ENCODE results near the gene PHETA1.

Gene PHETA1

GRCh38 chr12:111327474-111327873, 41.4 kb downstream of the PHETA1 start:
- DNase-seq (ENCODE audit: low read depth in 1 of 2, low spot score in 1 of 2), result no peak

- no peak for DNase-seq (ENCODE audit: low read depth in 1 of 2, low spot score in 1 of 2)
Measured at GRCh38 chr12:111322336-111323250, 46.3 kb downstream of the PHETA1 start.

GRCh38 chr12:111321317-111321716, 47.6 kb downstream of the PHETA1 start:
- no peak for DNase-seq (ENCODE audit: low read depth in 1 of 2, low spot score in 1 of 2)

- DNase-seq (ENCODE audit: low read depth in 1 of 2, low spot score in 1 of 2), result no peak
Measured at GRCh38 chr12:111320258-111321050, 48.4 kb downstream of the PHETA1 start.

GRCh38 chr12:111319600-111320257, 49.2 kb downstream of the PHETA1 start:
- DNase-seq (ENCODE audit: low read depth in 1 of 2, low spot score in 1 of 2), result no peak

DNA sequence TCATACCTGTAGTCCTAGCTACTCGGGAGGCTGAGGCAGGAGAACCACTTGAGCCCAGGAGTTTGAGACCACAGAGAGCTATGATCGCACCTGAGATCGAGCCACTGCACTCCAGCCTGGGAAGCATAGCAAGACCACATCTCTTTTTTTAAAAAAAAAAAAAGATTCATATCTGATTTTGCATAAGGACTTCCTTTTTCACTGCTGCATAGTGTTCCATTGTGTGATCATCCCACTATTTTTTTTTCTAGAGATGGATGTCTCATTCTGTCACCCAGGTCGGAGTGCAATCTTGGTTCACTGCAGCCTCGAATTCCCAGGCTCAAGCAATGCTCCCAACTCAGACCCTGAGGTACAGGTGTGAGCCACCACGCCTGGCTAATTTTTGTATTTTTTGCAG, 50.4 kb downstream of the PHETA1 start:
- DNase-seq (ENCODE audit: low read depth in 1 of 2, low spot score in 1 of 2), result no peak

DNA sequence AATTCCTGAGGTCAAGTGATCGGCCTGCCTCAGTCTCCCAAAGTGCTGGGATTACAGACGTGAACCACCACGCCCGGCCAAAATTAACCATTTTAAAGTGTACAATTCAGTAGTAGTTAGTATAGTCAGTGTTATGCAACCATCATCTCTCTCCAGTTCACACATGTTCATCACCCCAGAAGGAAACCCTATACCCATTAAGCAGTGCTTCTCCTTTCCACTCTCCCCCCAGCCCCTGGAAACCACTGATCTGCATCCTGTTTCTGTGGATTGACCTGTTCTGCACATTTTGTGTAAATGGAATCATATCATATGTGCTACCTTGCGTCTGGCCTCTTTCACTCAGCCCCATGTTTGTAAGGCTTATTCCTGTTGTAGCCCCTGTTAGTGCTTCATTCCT, 52.2 kb downstream of the PHETA1 start:
- no peak for DNase-seq (ENCODE audit: low read depth in 1 of 2, low spot score in 1 of 2)

DNA sequence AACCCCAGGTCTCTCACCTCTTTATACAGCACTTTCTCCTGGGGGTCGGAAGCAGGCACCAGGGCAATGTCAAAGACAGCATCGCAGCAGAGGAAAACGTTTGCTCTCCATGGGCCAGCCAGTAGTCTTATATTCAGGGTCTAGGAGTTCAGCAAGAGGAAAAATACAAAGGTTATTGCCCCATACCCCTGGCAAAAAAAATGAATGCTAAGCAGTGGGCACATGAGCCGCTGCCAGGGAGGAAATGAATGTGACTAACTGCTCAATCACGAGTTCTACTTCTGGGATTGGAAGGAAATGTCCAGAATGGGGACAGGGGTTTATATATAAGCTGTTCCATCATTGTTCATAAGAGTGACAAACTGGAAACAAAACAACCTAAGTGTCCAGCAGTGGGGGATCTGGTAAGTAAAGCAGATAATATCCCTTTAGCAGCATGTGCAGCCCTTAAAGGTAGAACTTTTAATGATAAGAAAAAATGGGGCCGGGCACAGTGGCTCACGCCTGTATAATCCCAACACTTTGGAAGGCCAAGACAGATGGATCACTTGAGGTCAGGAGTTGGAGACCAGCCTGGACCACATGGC, 53.8 kb downstream of the PHETA1 start:
- no peak for DNase-seq (ENCODE audit: low read depth in 1 of 2, low spot score in 1 of 2)

DNA sequence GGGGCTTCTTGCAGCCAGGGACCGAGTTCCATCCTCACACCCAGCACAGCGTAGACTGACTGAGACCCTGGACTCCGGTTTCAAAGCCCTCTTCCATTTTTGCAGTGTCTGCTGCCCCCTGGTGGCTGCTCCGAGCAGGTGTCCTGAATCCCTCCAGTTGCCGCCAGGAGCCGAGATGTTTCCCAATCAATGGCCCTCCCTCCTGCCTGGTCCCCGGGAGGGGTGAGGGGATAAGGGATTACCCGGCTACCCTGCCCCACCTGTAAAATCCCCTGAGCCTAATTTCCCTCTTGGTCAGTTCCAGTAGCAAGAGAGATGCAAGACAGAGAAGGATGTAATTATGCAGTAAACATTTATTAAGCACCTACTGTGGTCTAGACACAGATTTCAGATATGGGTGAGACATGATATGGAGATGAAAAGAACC, 55.0 kb downstream of the PHETA1 start:
- peak; percentile 60 to 62 for DNase-seq (ENCODE audit: low read depth in 1 of 2, low spot score in 1 of 2)

DNA sequence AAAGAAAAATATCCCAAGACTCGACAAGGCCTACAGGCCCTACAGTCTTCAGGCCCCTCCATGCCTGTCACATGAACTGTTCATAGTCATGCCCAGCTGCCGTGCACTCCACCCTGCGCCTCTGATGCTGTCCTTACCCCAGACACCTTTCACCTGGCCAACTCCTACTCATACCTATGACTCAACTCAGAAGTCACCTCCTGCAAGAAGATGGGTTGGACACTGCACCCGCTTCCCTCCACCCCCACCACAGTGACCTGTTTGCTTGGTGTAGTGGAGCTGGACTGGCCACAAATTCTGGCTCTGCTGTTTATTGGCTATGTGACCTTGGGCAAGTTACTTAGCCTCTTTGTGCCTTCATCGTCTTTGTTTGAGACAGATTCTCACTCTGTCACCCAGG, 56.2 kb downstream of the PHETA1 start:
- DNase-seq (ENCODE audit: low read depth in 1 of 2, low spot score in 1 of 2), result no peak

DNA sequence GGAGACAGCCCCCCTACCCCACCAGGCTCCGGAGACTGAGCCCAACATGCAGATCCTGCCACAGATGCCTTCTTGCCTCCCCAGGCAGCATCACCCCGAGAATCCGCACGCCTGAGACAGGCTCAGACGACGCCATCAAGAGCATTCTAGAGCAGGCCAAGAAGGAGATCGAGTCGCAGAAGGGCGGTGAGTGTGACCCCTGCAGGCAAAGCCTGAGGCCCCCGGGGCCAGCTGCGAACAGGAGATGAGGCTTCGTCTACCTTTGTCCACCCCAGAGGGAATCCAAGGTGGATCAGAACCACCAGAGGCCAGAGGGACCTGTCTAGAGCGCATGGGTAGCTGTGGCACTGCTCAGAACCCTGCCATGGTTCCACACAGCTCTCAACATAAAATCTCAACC, 56.9 kb downstream of the PHETA1 start:
- no peak for DNase-seq (ENCODE audit: low read depth in 1 of 2, low spot score in 1 of 2)

- no peak for DNase-seq (ENCODE audit: low read depth in 1 of 2, low spot score in 1 of 2)
Measured at GRCh38 chr12:111311011-111311410, 57.9 kb downstream of the PHETA1 start.

Data from activated T-helper 1 cell treated with anti-CD3 and anti-CD28 coated beads, Interleukin-2, amount 50 U/mL, for 16 hours (primary cell).